Measurements from ENCODE around the gene FBLN1. TPM values are rescaled to one million over a fixed set of nuclear protein-coding genes. Genes with fewer than 3 reads are reported as not detected.

FBLN1 gene
- total RNA-seq, 2 donors from 2014 or later = 587 to 972 TPM

- no peak for TF ChIP-seq CTCF (IDR thresholded peaks at IDR 0.05)
- no peak overlapping the region for H3K4me3 ChIP-seq
- H3K4me1 ChIP-seq (ENCODE audit: control insufficient read depth in 1 of 2, low read depth in 2 of 2) = peaks cover 12 to 56% of the 10 kb centered on the region in 2 donors
- peaks cover 5% of the 10 kb centered on the region for H3K36me3 ChIP-seq
- peak; percentile 41 for DNase-seq (ENCODE audit: low spot score)
- no peaks in the 10 kb centered on the region for H3K27me3 ChIP-seq (replicated peaks; ENCODE audit: insufficient read depth)
- no peaks in the 10 kb centered on the region for H3K9me3 ChIP-seq
- peak overlapping the region; percentile 55 to 66 for H3K27ac ChIP-seq
- peak; percentile 36 for ATAC-seq (ENCODE audit: insufficient number of reproducible peaks, low FRiP score, low read depth)
Measured at GRCh38 chr22:45524157-45524556, 21.5 kb downstream of the FBLN1 start.

- Histone ChIP-seq H3K36me3 (peaks cover 5% of the 10 kb centered on the region), H3K27ac (peak overlapping the region; percentile 55 to 66), H3K4me1 (ENCODE audit: control insufficient read depth in 1 of 2, low read depth in 2 of 2) (peaks cover 12 to 55% of the 10 kb centered on the region in 2 donors), H3K4me3 (no peak overlapping the region), H3K27me3 (replicated peaks; ENCODE audit: insufficient read depth) (no peaks in the 10 kb centered on the region), H3K9me3 (no peaks in the 10 kb centered on the region)
- no peak for TF ChIP-seq CTCF (IDR thresholded peaks at IDR 0.05)
- ATAC-seq (ENCODE audit: insufficient number of reproducible peaks, low FRiP score, low read depth) (no peak), DNase-seq (ENCODE audit: low spot score) (no peak)
Measured at GRCh38 chr22:45524966-45525365, 22.3 kb downstream of the FBLN1 start.

GRCh38 chr22:45525480-45525879 is 22.8 kb downstream of the FBLN1 start:
- H3K4me3 ChIP-seq = no peak overlapping the region
- no peak for TF ChIP-seq CTCF (IDR thresholded peaks at IDR 0.05)
- peaks cover 5% of the 10 kb centered on the region for H3K36me3 ChIP-seq
- no peak for ATAC-seq (ENCODE audit: insufficient number of reproducible peaks, low FRiP score, low read depth)
- DNase-seq (ENCODE audit: low spot score) = no peak
- peaks cover 12 to 55% of the 10 kb centered on the region in 2 donors for H3K4me1 ChIP-seq (ENCODE audit: control insufficient read depth in 1 of 2, low read depth in 2 of 2)
- H3K9me3 ChIP-seq = no peaks in the 10 kb centered on the region
- peak overlapping the region; percentile 55 to 66 for H3K27ac ChIP-seq
- H3K27me3 ChIP-seq (replicated peaks; ENCODE audit: insufficient read depth) = no peaks in the 10 kb centered on the region

- Histone ChIP-seq H3K27me3 (replicated peaks; ENCODE audit: insufficient read depth) (no peaks in the 10 kb centered on the region), H3K4me1 (ENCODE audit: control insufficient read depth in 1 of 2, low read depth in 2 of 2) (peaks cover 12 to 59% of the 10 kb centered on the region in 2 donors), H3K36me3 (peaks cover 6% of the 10 kb centered on the region), H3K9me3 (no peaks in the 10 kb centered on the region), H3K4me3 (no peak overlapping the region), H3K27ac (peak overlapping the region; percentile 55 to 66)
- ATAC-seq (ENCODE audit: insufficient number of reproducible peaks, low FRiP score, low read depth) (no peak), DNase-seq (ENCODE audit: low spot score) (no peak)
- no peak for TF ChIP-seq CTCF (IDR thresholded peaks at IDR 0.05)
Measured at GRCh38 chr22:45526281-45526680, 23.6 kb downstream of the FBLN1 start.

- Histone ChIP-seq H3K27ac (peak overlapping the region; percentile 55 to 66), H3K36me3 (peaks cover 10% of the 10 kb centered on the region), H3K9me3 (no peaks in the 10 kb centered on the region), H3K4me3 (no peak overlapping the region), H3K4me1 (ENCODE audit: control insufficient read depth in 1 of 2, low read depth in 2 of 2) (peaks cover 12 to 65% of the 10 kb centered on the region in 2 donors), H3K27me3 (replicated peaks; ENCODE audit: insufficient read depth) (no peaks in the 10 kb centered on the region)
- DNase-seq (ENCODE audit: low spot score) (no peak), ATAC-seq (ENCODE audit: insufficient number of reproducible peaks, low FRiP score, low read depth) (no peak)
- TF ChIP-seq CTCF (IDR thresholded peaks at IDR 0.05) = no peak
Measured at GRCh38 chr22:45526768-45527360, 24.2 kb downstream of the FBLN1 start.
